Effector CD4-positive, alpha-beta T cell (primary cell): Measurements from ENCODE around the gene ZFP69.
"Not testable (repeated sequence)": the region's sequence is repeated elsewhere in the genome, so short reads cannot be mapped to it uniquely, and the experiment has no call there.

ENCODE experiments used
- DNase-seq: peaks from one replicate; pipeline ENCODE4 v3.0.0-alpha.2; 2020
- total RNA-seq: gene quantifications from one replicate; lab custom pipeline; 2026; lab: John Stamatoyannopoulos, UW

Gene ZFP69
- total RNA-seq: 6.0 reads per million, percentile 23 among the genes with 10 or more reads in this experiment

DNA sequence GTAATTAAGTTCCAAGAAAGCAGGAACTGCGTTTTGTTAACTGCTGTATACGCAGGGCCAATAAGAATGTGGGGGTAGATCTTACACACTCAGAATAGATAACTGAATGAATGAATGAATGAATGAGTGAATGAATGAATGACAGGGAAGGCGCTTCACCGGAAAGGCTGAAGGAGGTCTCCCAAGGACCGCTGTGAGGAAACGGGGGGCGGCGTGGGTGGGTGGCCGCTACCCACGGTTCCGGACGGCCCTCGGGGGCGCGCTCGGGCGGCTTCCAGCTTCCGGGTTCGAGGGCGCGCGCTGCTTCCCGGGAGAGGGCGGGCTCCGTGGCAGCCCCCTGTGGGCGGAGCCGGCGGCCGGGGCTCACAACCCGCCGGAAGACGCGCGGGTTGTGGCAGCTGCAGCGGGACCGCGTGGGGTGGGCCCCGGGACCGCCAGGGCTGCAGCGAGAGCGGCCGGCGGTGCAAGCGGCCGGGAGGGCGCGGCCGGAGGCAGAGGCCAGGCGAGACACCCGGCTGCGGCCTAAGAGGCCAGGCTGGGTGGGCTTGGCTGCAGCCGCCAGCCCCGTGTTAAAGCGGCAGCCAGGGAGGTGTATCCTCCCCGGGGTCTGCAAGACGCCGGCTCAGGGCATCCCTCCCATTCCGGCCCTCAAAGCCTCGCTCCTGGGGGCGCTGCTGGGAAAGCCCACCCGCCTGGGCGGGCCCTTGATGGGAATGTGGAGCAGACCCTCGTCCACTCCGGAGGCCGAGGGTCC, at the start of gene ZFP69:
TSS of gene ZFP69 (plus strand) at position 367 of the 754 bp plus-strand sequence. CDS start 2,072 bp downstream, outside the sequence.
- DNase-seq: peak; percentile 54

DNA sequence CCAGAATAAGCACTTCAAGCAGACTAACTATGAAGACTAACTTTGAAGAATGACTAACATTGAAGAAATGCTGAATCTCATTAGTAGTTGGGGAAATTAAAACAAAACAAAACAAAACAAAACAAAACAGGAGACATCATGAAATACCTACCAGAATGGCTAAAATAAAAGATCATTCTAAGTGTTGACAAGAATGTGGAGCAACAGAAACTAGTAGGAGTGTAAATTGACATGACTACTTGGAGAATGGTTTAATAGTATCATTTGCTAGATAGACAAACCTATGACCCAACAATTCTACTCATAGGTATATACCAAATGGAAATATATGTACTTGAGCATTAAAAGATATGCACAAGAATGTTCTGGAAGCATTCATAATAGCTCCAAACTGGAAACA, 45.7 kb upstream of the ZFP69 start:
- no peak for DNase-seq

DNA sequence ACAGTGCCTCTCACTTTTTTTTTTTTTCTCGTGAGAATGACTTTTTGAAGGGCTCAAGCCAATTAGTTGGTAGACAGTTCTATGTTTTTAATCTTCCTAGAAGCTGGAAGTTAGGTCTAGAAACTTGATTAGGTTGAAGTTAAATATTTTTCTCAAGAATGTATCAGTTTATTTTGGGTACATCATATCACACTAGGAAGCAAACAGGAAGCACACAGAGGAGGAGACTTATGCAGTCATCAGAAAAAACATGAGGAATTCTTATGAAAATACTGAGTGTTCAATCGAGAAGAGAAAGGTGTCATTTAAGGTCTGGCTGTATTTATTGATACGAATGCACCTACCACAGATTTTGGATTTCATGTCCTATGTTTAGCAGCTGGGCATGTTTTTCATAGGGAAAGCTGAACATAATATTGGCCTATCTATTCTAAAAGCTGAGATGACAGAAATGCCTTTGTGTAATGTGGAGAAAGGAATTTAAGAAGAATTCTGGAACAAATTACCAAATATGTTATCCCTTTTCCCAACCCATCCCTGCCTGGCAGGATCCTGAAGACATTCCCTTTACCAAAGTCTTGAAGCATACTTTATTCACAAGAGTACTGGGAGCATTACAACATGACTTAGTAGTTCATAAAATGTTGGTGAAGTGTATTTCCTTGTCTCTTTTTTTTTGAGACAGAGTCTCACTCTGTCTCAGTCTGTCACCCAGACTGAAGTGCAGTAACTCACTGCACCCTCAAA, 44.3 kb upstream of the ZFP69 start:
- DNase-seq: no peak

DNA sequence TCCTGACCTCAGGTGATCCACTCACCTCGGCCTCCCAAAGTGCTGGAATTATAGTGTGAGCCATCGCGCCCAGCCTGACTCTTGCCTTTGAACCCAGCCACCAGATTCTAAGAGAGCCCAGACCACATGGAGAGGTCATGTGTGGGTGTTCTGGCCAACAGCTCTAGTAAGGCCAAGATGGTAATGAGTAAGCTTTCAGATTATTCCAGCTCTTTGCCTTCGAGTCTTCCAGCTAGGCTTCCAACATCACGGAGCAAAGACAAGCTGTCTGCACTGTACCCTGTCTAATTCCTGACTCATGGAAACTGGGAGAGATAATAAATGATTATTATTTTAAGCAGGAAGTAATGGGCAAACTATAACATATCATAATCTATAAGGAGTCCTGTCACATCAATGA, 41.6 kb upstream of the ZFP69 start:
- no peak for DNase-seq

DNA sequence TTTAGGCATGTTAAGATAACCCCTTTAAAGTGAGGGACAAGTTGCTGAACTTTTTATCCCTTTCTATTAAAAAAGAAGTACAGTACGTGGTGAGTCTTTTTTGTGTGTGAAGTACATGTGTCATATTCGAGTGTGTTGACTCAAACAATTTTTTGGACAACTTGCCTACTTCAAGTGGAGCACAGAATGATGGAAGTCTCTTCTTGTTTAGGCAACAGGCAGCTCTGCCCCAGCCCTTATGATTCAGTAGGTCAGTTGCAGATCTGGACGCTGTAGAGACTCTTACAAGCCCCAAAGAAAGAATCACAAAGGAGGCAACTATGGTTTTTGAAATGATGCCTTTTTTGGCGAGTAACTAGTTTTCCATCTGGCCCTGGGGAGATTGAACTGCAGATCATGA, 41.2 kb upstream of the ZFP69 start:
- DNase-seq: no peak

DNA sequence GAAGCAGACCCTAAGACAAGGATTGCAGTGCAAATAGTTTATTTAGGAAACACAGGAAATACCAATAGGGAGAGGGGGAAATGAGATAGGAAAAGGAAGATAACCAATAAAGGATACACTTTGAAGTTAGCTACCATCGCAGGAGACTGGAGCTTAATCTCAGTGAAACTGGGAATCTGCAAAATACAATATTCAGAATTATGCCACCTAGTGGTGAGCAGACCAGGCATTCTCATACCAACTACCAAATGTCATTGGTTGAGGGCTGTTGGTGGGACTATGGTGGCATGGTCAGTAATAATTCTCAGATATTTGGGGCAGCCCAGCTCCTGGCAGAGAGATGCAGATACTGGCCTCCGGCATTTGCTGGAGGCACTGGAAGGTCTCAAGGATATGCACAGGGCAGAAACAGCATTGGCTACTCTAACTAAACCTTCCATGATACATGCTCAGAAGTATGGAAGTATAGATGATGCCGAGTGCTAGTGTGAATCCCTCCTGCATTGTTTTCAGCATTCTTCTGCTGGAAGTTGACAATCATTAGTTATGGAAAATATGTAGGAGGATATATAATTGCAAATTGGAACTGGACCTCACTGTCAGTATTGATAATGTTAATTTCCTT, 38.6 kb upstream of the ZFP69 start:
- no peak for DNase-seq

DNA sequence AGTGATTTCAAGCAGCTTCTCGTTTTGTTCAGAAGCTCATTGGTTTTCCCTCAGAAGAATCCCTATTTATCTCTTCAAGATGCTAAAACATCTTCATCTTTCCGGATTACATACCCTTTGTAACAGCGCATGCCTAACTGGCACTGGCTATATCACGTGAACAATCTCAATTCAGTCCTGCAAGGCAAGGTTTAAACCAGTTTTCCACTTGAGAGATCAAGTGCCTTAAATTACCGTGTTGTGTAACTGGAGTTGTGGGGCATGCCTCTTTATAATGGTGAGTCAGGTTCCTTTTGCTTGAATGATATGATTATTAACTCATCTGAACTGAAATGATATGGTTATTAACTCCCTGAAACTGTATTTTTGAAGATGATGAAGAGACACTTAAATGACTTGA, 37.8 kb upstream of the ZFP69 start:
- no peak for DNase-seq

DNA sequence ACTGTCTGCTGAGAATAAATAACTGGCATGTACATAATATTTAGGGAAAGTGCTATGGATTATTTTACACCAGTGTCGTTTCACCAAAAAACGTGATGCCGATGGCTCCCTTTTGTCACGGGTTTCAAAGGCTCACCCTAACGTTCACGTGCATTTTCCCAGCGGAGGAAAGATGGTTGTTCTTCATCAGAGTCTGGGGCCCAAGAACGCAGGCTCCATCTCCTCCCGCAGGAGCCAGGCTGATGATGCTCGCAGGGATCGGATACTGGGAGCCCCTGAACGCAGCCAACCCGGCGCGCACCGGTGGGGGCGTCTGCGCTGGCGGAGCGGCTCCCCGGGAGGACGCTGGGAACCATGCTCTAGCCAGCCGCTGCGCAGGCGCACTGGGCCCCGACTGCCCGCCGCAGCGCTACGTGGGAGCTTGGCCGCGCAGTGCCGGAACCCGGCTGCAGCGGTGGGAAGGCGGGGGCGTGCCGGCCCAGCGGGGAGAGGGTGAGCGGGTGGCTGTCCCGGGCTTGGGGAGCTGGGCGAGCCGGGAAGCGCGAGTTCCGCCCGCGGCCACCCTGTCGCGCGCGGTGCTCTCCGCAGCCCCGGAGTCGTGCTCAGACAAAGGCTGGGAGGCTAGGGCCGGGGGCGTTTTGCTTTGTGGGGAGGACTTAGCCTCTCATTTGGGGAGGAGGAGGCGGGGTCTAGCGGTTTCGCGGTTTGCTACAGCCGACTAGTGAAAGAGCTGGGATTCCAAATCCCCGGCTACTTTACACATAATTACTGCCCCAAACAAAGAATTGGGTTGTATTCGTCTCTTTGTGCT, 27.2 kb upstream of the ZFP69 start, which contains the start of gene ZFP69B:
TSS of gene ZFP69B (plus strand) at position 793 of the 811 bp plus-strand sequence. CDS start 486 bp downstream, outside the sequence.
- peak; percentile 73 for DNase-seq

DNA sequence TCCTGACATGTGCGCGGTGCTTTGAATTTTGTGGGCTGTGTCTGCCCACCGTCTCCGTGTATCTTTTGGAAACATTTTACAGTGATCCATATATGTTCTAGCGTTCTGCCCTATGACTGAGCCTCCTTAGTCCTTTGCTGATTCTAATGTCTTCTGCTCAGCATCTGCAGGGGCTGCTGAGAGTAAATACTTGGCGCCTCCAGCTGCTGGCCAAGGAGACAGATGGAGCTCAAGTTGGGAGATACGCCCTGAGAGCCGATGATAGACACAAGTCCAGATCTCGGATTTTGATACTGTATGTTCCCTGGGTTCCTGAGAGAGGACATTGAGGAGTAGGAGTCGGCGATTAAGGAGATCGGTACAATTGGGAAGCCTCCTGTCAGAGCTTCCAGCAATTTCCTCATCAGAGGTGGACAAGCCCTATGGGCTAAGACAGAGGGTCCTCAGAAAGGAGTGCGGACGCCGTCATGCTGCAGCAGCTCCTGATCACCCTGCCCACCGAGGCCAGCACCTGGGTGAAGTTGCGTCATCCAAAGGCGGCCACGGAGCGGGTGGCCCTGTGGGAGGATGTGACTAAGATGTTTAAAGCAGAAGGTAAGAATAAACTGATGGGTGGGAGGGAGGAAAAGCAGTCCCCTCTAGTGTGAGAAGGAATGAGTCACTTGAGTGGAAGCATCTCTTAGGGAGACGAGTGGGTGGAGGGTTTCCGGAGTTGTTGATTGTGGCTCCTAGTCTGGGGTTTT, 26.4 kb upstream of the ZFP69 start:
- DNase-seq: peak; percentile 68

DNA sequence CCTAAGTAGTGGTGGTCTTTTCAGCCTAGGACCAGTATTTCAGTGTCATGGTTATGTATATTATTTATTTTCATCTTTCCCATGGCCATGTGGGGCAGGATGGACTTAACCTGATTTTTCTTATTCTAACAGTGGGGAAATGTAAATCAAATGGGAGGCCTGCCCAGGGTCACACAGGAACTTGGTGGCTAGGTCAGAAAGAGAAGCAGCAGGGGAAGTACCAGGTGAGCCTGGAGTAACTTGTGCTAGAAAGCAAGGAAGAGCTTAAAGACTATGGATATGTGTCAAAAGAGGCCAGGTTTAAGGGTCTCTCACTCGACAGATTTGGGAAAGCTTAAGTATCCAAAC, 25.9 kb upstream of the ZFP69 start:
- no peak for DNase-seq

DNA sequence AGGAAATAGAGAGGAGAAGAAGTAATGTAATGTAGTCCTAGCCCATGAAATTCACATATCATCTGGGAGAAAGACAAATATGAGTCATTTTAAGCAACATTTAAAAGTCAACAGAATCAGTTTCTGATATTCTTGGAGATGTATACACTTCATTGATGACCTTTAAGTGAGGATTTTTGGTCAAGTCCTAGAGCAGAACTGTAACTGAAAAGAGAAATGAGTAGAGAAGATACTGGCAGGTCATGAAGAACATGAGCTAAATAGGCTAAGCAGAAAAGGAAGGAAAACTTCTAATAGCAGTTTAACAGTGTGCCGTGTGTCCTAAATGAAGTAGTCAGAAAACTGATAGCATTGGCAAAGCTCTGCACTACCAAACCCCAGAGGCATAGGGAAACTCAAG, 22.2 kb upstream of the ZFP69 start:
- DNase-seq: no peak

DNA sequence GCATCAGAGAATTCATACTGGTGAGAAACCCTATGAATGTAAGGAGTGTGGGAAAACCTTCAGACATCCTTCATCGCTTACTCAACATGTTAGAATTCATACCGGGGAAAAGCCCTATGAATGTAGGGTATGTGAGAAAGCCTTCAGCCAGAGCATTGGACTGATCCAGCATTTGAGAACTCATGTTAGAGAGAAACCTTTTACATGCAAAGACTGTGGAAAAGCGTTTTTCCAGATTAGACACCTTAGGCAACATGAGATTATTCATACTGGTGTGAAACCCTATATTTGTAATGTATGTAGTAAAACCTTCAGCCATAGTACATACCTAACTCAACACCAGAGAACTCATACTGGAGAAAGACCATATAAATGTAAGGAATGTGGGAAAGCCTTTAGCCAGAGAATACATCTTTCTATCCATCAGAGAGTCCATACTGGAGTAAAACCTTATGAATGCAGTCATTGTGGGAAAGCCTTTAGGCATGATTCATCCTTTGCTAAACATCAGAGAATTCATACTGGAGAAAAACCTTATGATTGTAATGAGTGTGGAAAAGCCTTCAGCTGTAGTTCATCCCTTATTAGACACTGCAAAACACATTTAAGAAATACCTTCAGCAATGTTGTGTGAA, 14.0 kb upstream of the ZFP69 start:
- DNase-seq: no peak

DNA sequence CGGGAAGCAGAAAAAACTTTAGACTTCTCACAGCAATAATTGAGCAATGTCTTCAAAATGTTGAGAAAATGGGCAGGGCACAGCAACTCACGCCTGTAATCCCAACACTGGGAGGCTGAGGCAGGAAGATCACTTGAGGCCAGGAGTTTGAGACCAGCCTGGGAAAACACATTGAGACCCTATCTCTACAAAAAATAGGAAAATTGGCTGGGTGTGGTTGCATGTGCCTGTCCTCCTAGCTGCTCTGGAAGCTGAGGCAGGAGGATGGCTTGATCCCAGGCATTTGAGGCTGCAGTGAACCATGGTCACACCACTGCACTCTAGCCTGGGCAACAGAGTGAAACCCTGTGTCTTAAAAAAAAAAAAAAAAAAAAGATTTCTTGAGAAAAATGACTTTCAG, 7.8 kb upstream of the ZFP69 start:
- no peak for DNase-seq

DNA sequence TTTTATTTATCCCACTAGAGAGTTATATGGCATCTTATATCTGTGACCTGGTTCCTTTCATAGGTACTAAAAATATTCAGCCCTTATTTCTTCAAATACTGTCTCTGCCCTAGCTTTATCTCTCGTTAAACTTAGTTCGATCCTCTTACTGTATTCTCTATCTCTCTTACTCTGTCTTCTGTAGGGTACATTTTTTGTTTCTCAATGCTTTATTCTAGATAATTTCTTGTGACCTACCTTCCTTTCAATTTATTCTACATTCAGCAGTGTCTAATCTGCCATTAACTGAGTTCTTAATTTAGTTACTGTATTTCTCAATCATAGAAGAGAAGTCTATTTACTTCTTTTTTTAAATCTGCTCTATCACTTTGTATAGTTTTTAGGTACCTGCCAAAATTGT, 1.8 kb upstream of the ZFP69 start:
- no peak for DNase-seq

DNA sequence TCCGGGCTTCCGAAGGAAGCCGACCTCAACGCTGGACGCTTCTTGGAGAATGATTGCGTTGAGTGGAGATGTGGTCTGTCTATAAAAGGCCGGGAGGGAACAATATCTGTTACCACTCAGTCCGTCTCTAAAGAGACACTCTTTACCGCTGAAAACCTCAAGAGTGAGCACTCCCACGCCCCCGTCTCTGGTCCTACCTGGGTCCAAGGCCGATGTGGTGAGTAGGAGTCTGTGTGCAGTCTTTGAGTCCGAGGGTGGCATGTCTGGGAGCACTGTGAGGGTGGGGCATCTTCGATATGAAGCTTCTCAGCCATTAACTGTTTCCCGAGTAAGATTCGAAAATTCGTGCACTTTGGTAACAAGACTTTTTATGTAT, 576 bp downstream of the ZFP69 start:
- DNase-seq: no peak

DNA sequence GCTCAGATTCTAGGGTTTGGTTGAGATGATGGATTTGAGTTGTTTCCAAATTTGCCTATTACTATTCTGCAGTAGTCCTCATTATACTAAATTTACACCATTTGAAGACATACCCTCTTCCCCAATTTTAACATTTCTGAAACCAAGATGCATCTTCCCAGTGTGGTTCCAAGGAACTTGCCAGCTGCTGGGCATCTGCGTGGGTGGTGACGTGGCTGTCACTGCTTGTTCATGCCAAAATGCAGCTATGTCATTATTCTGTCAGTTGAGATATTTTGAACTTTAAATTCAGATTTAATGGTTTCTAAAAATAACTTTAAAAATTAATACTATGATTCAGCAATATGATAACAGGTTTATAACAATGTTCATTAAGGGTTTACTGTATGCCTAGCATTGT, 1.2 kb downstream of the ZFP69 start:
- no peak for DNase-seq

DNA sequence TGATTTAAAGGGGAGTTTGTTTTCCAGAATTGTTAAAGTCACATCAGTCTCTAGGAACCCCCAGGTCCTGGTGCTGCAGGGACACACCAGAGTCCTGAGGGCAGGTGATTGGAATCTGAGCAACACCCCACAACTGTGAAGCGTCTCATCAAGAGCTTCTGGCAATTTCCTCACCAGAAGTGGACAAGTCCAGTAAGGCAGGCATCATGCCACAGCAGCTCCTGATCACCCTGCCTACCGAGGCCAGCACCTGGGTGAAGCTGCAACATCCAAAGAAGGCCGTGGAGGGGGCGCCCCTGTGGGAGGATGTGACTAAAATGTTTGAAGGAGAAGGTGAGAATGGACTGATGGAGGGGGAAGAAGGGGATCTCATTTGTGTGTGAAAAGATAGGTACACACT, 2.1 kb downstream of the ZFP69 start:
- no peak for DNase-seq

DNA sequence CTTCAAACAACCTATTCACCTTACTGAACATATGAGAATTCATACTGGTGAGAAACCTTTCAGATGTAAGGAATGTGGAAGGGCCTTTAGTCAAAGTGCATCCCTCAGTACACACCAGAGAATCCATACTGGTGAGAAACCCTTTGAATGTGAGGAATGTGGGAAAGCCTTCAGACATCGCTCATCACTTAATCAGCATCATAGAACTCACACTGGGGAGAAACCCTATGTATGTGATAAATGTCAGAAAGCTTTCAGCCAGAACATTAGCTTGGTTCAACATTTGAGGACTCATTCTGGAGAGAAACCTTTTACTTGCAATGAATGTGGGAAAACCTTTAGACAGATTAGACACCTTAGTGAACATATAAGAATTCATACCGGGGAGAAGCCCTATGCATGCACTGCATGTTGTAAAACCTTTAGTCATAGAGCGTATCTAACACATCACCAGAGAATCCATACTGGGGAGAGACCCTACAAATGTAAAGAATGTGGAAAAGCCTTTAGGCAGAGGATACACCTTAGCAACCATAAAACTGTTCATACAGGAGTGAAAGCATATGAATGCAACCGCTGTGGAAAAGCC, 18.3 kb downstream of the ZFP69 start:
- no peak for DNase-seq

DNA sequence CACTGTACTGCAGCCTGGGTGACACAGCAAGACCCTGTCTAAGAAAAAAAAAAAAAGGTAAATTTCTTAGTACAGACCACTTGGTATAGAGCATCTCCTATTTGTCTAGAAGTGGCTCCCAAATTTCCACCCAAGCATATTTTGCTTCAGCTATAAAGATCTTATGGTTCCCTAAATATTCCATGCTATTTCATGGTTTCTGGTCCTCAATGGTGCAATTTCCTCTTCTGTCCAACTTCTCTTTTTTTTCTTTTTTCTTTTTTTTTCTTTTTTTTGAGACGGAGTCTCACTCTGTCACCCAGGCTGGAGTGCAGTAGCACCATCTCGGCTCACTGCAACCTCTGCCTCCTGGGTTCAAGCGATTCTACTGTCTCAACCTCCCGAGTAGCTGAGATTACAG, 25.6 kb downstream of the ZFP69 start:
- not testable (repeated sequence) for DNase-seq

DNA sequence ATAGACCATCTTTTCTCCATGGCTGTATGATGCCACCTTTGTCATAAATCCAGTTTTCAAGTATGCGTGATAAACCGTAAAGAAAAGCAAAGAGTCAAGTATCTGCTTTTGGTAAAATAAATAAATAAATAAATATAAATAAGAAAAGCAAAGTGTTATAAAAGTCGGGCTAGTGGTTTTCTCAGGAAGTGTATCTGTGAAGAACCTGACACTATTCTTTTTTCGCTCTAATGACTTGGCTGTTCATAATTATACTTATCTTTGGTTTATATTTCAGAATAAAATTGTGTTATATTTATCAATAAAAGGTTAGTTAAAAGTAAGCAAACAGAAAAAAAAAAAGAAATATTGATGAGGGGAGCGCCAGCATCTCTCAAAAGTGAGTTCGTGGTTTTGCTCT, 30.9 kb downstream of the ZFP69 start:
- DNase-seq: no peak
